GM20000 (cell line): ENCODE results near the gene XRCC3.
"Not testable (repeated sequence)": the region's sequence is repeated elsewhere in the genome, so short reads cannot be mapped to it uniquely, and the experiment has no call there.

Source experiments
- DNase-seq: peaks from one replicate; pipeline ENCODE4 v3.0.0; 2012; ENCODE audit warnings: low spot score
- CTCF ChIP-seq: IDR thresholded peaks from 2 replicates; pipeline ENCODE4 v1.5.1; 2012; ENCODE audit warnings: mild to moderate bottlenecking, control low read depth; ENCODE audit errors: extremely low read depth, missing control alignments

Gene XRCC3

GRCh38 chr14:103656031-103656755 is 59.1 kb downstream of the XRCC3 start:
- no peak for TF ChIP-seq CTCF
- no peak for DNase-seq

- DNase-seq: no peak
- TF ChIP-seq CTCF: no peak
Measured at GRCh38 chr14:103654619-103655018, 60.6 kb downstream of the XRCC3 start.

- no peak for TF ChIP-seq CTCF
Measured at GRCh38 chr14:103653805-103654204, 61.4 kb downstream of the XRCC3 start.

GRCh38 chr14:103653336-103653735 is 61.9 kb downstream of the XRCC3 start:
- DNase-seq: not testable (repeated sequence)

More at GRCh38 chr14:103653805-103654204, 61.4 kb downstream of the XRCC3 start:
- DNase-seq: no peak

GRCh38 chr14:103652806-103653205 is 62.4 kb downstream of the XRCC3 start:
- DNase-seq: no peak
- no peak for TF ChIP-seq CTCF

- no peak for DNase-seq
- TF ChIP-seq CTCF: no peak
Measured at GRCh38 chr14:103651585-103651984, 63.7 kb downstream of the XRCC3 start.

GRCh38 chr14:103650213-103650612 is 65.0 kb downstream of the XRCC3 start:
- DNase-seq: no peak

More at GRCh38 chr14:103650213-103650612, 65.0 kb downstream of the XRCC3 start:
- no peak for TF ChIP-seq CTCF
